ENCODE data around the gene EDC3. TPM values are rescaled to one million over a fixed set of nuclear protein-coding genes. Genes with fewer than 3 reads are reported as not detected.

EDC3 gene
- total and polyA plus RNA-seq, 2 of the 4 experiments (the other 2 are of a cell fraction): 16.8 to 38.0 TPM

DNA sequence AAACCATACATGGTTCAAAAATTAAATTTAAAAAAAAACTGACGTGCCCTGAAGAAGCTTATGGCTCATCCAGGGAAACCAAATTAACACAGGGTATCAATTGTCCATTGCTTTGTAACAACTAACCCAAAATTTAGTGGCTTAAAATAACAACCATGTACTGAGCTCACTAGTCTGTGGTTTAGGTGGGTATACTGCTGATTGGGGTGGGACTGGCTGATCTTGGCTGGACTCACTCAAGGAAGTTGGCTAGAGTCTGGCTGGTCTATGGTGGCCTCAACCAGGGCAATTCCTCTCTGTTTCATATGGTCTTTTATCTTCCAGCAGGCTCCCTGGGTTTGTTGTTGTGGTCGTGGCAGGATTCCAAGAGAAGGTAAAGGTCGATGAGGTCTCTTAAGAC, 14.1 kb upstream of the EDC3 start:
- ATAC-seq (ENCODE audit: low read depth): no peak
- Histone ChIP-seq H3K9me3 (ENCODE audit: control insufficient read depth, insufficient read depth, low read length) (no peaks in the 10 kb centered on the region), H4K20me1 (ENCODE audit: insufficient read depth, low read length) (no peaks in the 10 kb centered on the region), H3K79me1 (ENCODE audit: low read depth in 1 of 2, low read length in 2 of 2) (no peaks in the 10 kb centered on the region), H2BK15ac (ENCODE audit: low read depth, low read length) (no peak overlapping the region), H3K4me3 (ENCODE audit: insufficient read depth, low read depth, low read length) (no peak overlapping the region), H4K5ac (ENCODE audit: low read depth, low read length) (no peak overlapping the region), H3K18ac (ENCODE audit: low read depth, low read length) (no peak overlapping the region), H2BK120ac (ENCODE audit: low read depth, low read length) (no peak overlapping the region), H3K27me3 (ENCODE audit: control insufficient read depth, insufficient read depth, low read length) (peaks cover 25% of the 10 kb centered on the region), H2AK5ac (ENCODE audit: low read depth, low read length) (no peak overlapping the region), H3K4me2 (ENCODE audit: low read depth, low read length) (no peak overlapping the region), H3K4me1 (ENCODE audit: control insufficient read depth, insufficient read depth, low read length) (no peaks in the 10 kb centered on the region), H2AFZ (replicated peaks; ENCODE audit: low read length, poor library complexity) (no peak overlapping the region), H3K27ac (ENCODE audit: insufficient read depth, low read length) (no peak overlapping the region), H2AK9ac (replicated peaks; ENCODE audit: low read depth, low read length, poor library complexity) (no peak overlapping the region), H2BK5ac (ENCODE audit: low read depth, low read length, poor library complexity, severe bottlenecking) (no peak overlapping the region), H3K9me1 (ENCODE audit: insufficient read depth, low read length) (no peaks in the 10 kb centered on the region), H3K9ac (ENCODE audit: low read depth, low read length) (no peak overlapping the region), H4K8ac (ENCODE audit: low read depth in 2 of 2, low read length in 2 of 2) (no peak overlapping the region), H3K23ac (ENCODE audit: low read depth, low read length) (no peak overlapping the region), H3K56ac (ENCODE audit: extremely low read depth, insufficient read depth, low read length) (no peak overlapping the region), H3K36me3 (ENCODE audit: control insufficient read depth, insufficient read depth, low read length) (no peaks in the 10 kb centered on the region), H3K4ac (ENCODE audit: low read depth, low read length) (no peak overlapping the region), H2BK20ac (ENCODE audit: low read depth, low read length) (no peak overlapping the region), H4K91ac (ENCODE audit: insufficient read depth, low read depth, low read length) (no peak overlapping the region), H3K14ac (replicated peaks; ENCODE audit: low read depth, low read length) (no peak overlapping the region)
- ChIA-PET POLR2A (ENCODE audit: unreplicated experiment) (no interaction called here), CTCF (interaction anchor here (0.6 kb wide), 1 partner anchor 8 kb away, joined by 4 read pairs; no protein-coding TSS in a partner anchor)
- dilution Hi-C loops (cut with HindIII; ENCODE audit: low sequenced_read_pairs, unreplicated experiment) (no loop called here), intact Hi-C loops (cut with micrococcal nuclease) (no loop called here), in situ Hi-C loops (cut with MboI; ENCODE audit: low sequenced_read_pairs) (no loop called here)
- TF ChIP-seq MAZ (IDR thresholded peaks at IDR 0.05; ENCODE audit: borderline replicate concordance, low read depth, low read length) (no peak), POLR2A (IDR thresholded peaks at IDR 0.05; ENCODE audit: low read depth, low read length) (no peak), CEBPB (IDR thresholded peaks at IDR 0.05; ENCODE audit: low read depth, low read length) (no peak), CTCF (conservative IDR thresholded peaks at IDR 0.05; ENCODE audit: low read depth, low read length) (no peak), BHLHE40 (IDR thresholded peaks at IDR 0.05; ENCODE audit: low read depth, low read length) (no peak), RCOR1 (IDR thresholded peaks at IDR 0.05; ENCODE audit: insufficient replicate concordance, low read length) (no peak), SMC3 (IDR thresholded peaks at IDR 0.05; ENCODE audit: low read depth, low read length) (no peak), MXI1 (IDR thresholded peaks at IDR 0.05; ENCODE audit: borderline replicate concordance, low read depth, low read length) (no peak), RFX5 (IDR thresholded peaks at IDR 0.05; ENCODE audit: low read depth, low read length) (no peak), RAD21 (IDR thresholded peaks at IDR 0.05; ENCODE audit: low read length) (no peak), FOS (IDR thresholded peaks at IDR 0.05; ENCODE audit: low read depth, low read length) (no peak), NFE2L2 (IDR thresholded peaks at IDR 0.05; ENCODE audit: low read depth, low read length) (no peak), MAFK (IDR thresholded peaks at IDR 0.05; ENCODE audit: low read depth, low read length) (no peak), CHD1 (IDR thresholded peaks at IDR 0.05; ENCODE audit: low read depth, low read length) (no peak)
- TF ChIP-seq, protein P1, sequence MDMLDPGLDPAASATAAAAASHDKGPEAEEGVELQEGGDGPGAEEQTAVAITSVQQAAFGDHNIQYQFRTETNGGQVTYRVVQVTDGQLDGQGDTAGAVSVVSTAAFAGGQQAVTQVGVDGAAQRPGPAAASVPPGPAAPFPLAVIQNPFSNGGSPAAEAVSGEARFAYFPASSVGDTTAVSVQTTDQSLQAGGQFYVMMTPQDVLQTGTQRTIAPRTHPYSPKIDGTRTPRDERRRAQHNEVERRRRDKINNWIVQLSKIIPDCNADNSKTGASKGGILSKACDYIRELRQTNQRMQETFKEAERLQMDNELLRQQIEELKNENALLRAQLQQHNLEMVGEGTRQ (IDR thresholded peaks at IDR 0.05; ENCODE audit: low read depth, low read length): no peak
- WGBS, 2 experiments (ENCODE audit: extremely low coverage in 2 of 2, insufficient read length in 1 of 2): no CpG with 5 or more reads among the region's 3 CpGs
- no TSS peak for BruUV-seq (replicated peaks)
- DNase-seq: no peak

Measured in IMR-90 (cell line).